IPS-18c (cell line): ENCODE results near the gene SHTN1.

ENCODE experiments used
- H3K4me3 ChIP-seq: 2 replicates; pipeline ENCODE4 v1.7.0; 2013; ENCODE audit warnings: low read depth, mild to moderate bottlenecking, low read length, moderate library complexity; ENCODE audit not compliant: insufficient read depth
- H3K9me3 ChIP-seq: one replicate; pipeline ENCODE4 v1.6.1; 2013; ENCODE audit warnings: mild to moderate bottlenecking, low read length, moderate library complexity; ENCODE audit not compliant: control insufficient read depth, insufficient read depth

Gene SHTN1

GRCh38 chr10:116864436-116864835 lies 140.6 kb downstream of the SHTN1 start:
- no peak overlapping the region for H3K4me3 ChIP-seq
- no peaks in the 10 kb centered on the region for H3K9me3 ChIP-seq

DNA sequence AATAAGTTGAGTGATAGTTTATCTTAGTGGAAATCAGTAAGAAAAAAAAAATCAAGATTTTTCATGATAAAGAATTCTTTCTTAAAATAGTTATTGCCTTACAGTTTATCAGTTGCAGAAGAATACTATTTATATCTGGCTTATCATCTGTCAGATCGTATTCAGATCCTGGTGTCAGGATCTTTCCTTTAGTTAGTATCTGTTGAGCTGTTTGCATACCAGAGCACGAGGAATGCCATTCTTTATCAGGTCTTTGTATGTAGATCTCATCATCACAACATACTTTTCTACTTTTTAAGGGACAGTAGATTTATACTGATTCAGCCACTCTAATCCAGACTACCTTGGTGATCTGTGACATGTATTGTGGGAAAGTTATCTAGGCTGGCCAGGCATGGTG lies 143.2 kb downstream of the SHTN1 start:
- Histone ChIP-seq H3K9me3 (no peaks in the 10 kb centered on the region), H3K4me3 (no peak overlapping the region)

GRCh38 chr10:116857156-116857555 lies 147.8 kb downstream of the SHTN1 start:
- no peaks in the 10 kb centered on the region for H3K9me3 ChIP-seq
- H3K4me3 ChIP-seq: no peak overlapping the region

DNA sequence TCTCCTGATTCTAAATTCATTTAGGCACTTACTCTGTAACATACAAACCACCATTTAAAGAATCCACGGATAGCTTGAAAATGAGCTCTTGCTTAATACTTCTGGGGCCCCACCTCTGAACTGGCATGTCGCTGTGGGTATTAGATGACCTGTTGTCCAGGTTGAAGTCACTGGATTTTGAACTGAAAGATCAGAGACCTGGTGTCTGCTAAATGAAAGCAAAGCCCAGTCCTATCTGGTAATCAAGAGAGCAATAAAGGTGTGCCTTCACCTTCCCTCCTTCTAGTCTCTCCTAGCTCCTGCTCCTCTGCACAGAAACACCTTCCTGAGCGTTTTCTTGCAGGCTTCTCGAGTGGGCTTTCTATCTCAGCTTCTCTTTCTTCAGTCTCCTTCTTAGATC lies 151.3 kb downstream of the SHTN1 start:
- Histone ChIP-seq H3K9me3 (no peaks in the 10 kb centered on the region), H3K4me3 (no peak overlapping the region)

DNA sequence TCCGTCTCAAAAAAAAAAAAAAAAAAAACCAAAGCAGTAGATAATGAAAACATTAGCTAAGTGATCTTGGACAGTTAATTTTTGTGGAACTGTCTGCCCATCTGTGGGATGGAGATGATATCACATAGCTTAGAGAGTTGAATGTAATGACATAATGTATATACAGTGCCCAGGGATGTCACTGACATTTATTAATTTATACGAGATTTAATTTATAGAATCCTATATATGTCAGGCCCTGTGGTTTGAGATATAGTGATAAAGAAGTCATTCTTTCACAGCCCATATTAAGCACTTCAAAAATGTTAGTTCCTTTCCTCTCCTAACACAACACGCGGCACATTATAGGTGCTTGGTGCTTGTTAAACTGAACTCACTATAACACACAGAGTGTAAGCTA lies 151.7 kb downstream of the SHTN1 start:
- no peak overlapping the region for H3K4me3 ChIP-seq
- H3K9me3 ChIP-seq: no peaks in the 10 kb centered on the region

- Histone ChIP-seq H3K9me3 (no peaks in the 10 kb centered on the region), H3K4me3 (no peak overlapping the region)
Observed at GRCh38 chr10:116852246-116852645, 152.7 kb downstream of the SHTN1 start.

DNA sequence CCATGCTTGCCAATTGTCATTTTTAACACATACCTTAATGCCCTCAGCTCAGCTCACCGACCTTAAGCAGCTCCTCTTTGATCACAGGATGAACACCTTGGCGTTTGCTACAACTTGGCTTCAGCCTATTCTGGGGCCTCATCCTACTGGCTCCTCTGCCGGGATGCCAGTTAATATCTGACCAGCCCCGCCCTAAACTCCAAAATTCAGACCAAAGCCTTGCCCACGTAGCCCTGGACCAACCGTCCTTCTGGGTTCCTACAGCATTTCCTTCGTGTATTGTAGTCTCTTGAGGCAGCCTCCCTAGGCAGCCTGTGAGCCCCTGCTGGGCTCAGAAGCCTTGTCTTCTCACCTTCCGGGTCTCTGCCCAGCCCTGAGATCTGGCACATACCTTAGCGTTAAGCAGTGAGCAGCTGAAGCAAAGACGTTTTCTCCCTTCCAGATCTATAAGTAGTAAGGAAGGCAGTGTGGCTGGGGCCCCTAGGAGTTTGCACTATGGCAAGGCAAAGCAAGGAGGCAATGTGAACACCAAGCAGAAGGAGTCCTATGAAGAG lies 154.9 kb downstream of the SHTN1 start:
- peak overlapping the region; percentile 82; the same call in 1 of the 2 replicates for H3K4me3 ChIP-seq
- no peaks in the 10 kb centered on the region for H3K9me3 ChIP-seq

GRCh38 chr10:116849248-116850057 lies 155.5 kb downstream of the SHTN1 start, which contains the start of gene ENO4:
Gene ENO4 (plus strand): TSS chr10:116849499. CDS start chr10:116849567, 68 bp downstream.
- H3K9me3 ChIP-seq: no peaks in the 10 kb centered on the region
- peak within 1 kb of the TSS; percentile 82 for H3K4me3 ChIP-seq

DNA sequence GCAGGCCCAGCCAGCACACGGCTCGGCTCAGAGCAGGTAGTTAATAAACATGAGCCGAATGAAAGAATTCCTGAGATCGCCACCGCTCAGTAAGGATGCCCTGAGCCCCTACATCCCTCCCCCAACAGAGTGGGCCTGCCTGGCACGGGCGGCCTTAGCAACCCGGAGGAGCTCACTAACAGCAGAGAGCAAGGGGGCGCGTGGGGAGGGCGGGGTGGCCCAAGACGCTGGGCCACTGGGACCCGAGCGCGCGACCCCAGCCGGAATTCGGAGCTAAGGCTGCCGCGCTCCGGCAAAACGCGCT lies 156.1 kb downstream of the SHTN1 start:
- H3K9me3 ChIP-seq: no peaks in the 10 kb centered on the region
- H3K4me3 ChIP-seq: peak overlapping the region; percentile 82

DNA sequence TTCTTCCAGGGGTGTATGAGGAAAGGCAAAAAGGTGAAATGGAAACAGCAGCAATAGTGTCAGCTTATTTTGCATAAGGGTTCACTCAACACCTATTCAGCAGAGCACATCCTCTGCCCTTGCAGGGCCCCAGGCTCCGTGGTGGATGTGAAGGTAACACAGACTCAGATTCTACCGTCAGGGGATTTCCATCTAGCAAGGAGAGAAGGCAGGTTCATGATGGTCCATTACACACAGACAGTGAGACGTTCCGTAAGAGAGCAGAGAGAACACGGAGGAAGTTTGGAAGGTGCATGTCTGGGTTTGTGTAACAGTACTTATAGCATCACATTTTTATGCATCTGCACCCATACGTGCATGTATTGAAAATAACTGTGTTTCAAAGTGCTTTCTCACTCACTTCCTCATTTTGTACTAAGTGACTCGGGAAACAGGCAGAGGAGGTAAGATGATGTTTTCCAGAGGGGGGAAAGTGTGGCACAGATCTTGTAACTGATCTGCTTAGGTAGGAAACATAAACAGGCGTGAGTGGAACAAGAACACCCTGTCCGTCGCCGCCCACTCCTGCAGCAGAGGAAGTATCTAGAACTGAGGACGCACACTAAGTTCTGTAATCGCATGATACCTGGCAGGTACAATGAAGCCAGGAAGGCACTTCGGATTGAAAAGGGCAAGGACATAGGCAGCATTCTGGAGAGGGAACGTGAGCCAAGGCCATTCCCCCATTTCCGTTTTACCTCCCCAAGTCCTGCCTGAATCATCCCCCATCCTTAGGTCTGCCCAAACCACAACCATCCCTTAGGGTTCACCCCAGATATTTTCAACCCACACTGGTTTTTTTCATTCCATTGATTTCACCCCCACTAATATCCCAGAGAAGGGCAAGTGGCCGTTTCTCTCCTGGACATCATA lies 156.7 kb downstream of the SHTN1 start:
- H3K4me3 ChIP-seq: peak overlapping the region; percentile 82
- no peaks in the 10 kb centered on the region for H3K9me3 ChIP-seq

DNA sequence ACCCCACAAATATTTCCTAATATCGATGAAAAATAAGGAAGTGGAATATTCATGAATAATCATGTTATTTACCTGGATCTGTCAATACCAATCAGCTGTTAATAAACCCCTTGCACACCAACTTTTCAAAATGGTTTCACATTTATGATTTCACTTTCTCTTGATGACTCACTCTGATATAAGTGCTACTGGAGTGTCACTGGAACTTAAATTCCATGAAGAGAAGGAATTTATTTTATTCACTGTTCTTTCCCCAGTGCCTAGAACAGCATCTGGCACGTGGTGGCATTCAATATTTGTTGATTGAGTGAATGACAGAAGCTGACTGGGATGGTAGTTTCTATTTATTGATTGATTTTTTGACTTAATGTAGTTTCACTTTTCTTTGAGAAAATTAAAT lies 159.2 kb downstream of the SHTN1 start:
- no peaks in the 10 kb centered on the region for H3K9me3 ChIP-seq
- no peak overlapping the region for H3K4me3 ChIP-seq

GRCh38 chr10:116840389-116841075 lies 164.5 kb downstream of the SHTN1 start:
- no peak overlapping the region for H3K4me3 ChIP-seq
- H3K9me3 ChIP-seq: no peaks in the 10 kb centered on the region

GRCh38 chr10:116838143-116838725 lies 166.8 kb downstream of the SHTN1 start:
- no peak overlapping the region for H3K4me3 ChIP-seq
- H3K9me3 ChIP-seq: no peaks in the 10 kb centered on the region

GRCh38 chr10:116836902-116837523 lies 168.0 kb downstream of the SHTN1 start:
- Histone ChIP-seq H3K4me3 (no peak overlapping the region), H3K9me3 (no peaks in the 10 kb centered on the region)

GRCh38 chr10:116836083-116836482 lies 168.9 kb downstream of the SHTN1 start:
- H3K4me3 ChIP-seq: no peak overlapping the region
- H3K9me3 ChIP-seq: no peaks in the 10 kb centered on the region

DNA sequence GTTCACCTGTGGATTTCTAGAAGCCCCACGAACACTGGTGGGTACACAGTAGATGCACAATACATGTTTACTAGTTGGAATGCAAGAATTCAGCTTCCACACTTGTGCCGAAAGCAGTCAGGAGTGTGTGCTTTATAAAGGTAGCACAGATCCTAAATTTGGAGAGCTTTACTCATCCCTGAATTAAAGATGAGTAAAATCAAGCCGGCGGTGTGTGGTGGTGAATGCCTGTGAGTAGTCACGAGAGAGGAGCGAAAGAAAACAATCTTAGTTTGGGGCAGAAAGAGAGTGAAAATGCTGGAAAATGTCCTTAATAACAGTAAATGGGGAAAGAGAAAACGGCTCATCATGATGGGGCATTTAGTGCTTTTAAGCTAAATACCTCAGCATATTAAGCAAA lies 169.3 kb downstream of the SHTN1 start:
- Histone ChIP-seq H3K9me3 (no peaks in the 10 kb centered on the region), H3K4me3 (no peak overlapping the region)
